H1 (cell line): ENCODE data around the gene CA9. TPM values are rescaled to one million over a fixed set of nuclear protein-coding genes. Genes with fewer than 3 reads are reported as not detected.

ENCODE experiments used
- CTCF ChIA-PET: fragments of 300-600 bp; sonication (Branson Sonifier 250); formaldehyde crosslinking; loops from one replicate; lab custom pipeline; 2021; ENCODE audit not compliant: partially characterized antibody; lab: Charles Lee
- POLR2A ChIA-PET: fragments of 300-600 bp; sonication (Branson Sonifier 250); formaldehyde crosslinking; loops from one replicate; lab custom pipeline; 2021; ENCODE audit warnings: inconsistent platforms; ENCODE audit not compliant: partially characterized antibody; lab: Charles Lee
- DNase-seq, 2 experiments: peaks; one replicate each; pipeline versions ENCODE4 v3.0.0 to v3.0.0-alpha.2; 2010 to 2022; ENCODE audit warnings: low spot score in 2 of 2, low read depth in 1 of 2, mixed read lengths in 1 of 2
- FAIRE-seq: peaks from 2 replicates; lab custom pipeline; 2011; peaks lifted over from hg19 to GRCh38; lab: Jason Lieb, UNC
- H2AFZ ChIP-seq: 2 replicates; pipeline ENCODE4 v1.8.1; 2012; ENCODE audit warnings: low read length, inconsistent platforms
- H2AK5ac ChIP-seq: 2 replicates; pipeline ENCODE4 v1.6.1; 2013; ENCODE audit warnings: low read depth, low read length
- H2BK120ac ChIP-seq: replicated peaks from 2 replicates; pipeline ENCODE3; 2013; ENCODE audit warnings: low read depth, low read length, inconsistent platforms
- H2BK12ac ChIP-seq: 2 replicates; pipeline ENCODE4 v1.6.1; 2013; ENCODE audit warnings: low read depth, low read length
- H2BK15ac ChIP-seq: 2 replicates; pipeline ENCODE4 v1.6.1; 2013; ENCODE audit warnings: low read length
- H2BK20ac ChIP-seq: 2 replicates; pipeline ENCODE4 v1.6.1; 2013; ENCODE audit warnings: low read length
- H2BK5ac ChIP-seq: 2 replicates; pipeline ENCODE4 v1.6.1; 2013; ENCODE audit warnings: low read depth, low read length
- H3K14ac ChIP-seq: 2 replicates; pipeline ENCODE4 v1.6.1; 2013; ENCODE audit warnings: inconsistent platforms; ENCODE audit not compliant: insufficient read length
- H3K18ac ChIP-seq: 2 replicates; pipeline ENCODE4 v1.6.1; 2013; ENCODE audit warnings: low read length; ENCODE audit errors: extremely low read depth
- H3K23ac ChIP-seq: 2 replicates; pipeline ENCODE4 v1.6.1; 2013; ENCODE audit warnings: inconsistent platforms; ENCODE audit not compliant: insufficient read length
- H3K23me2 ChIP-seq: 2 replicates; pipeline ENCODE4 v1.6.1; 2013; ENCODE audit warnings: low read depth, low read length
- H3K27ac ChIP-seq: 2 replicates; pipeline ENCODE4 v1.6.1; 2011; ENCODE audit warnings: low read depth, low read length, inconsistent platforms
- H3K27me3 ChIP-seq, 4 experiments: replicated peaks in 1 of 4; 1 replicate in 1 of 4; 2 replicates in 3 of 4; pipeline versions ENCODE4 v1.6.1 to v1.8.1; 2011 to 2013; ENCODE audit warnings: low read length in 3 of 4, mild to moderate bottlenecking in 3 of 4, inconsistent platforms in 2 of 4, mixed read lengths in 2 of 4, moderate library complexity in 1 of 4; ENCODE audit not compliant: control insufficient read depth in 3 of 4, insufficient read depth in 3 of 4; ENCODE audit errors: extremely low read depth in 1 of 4
- H3K36me3 ChIP-seq, 4 experiments: 2 replicates each; pipeline versions ENCODE4 v1.6.1 to v1.8.1; 2011 to 2013; ENCODE audit warnings: mild to moderate bottlenecking in 4 of 4, low read length in 3 of 4, moderate library complexity in 2 of 4, control low read depth in 1 of 4, inconsistent platforms in 1 of 4; ENCODE audit not compliant: insufficient read depth in 4 of 4, control insufficient read depth in 2 of 4
- H3K4ac ChIP-seq: replicated peaks from 2 replicates; pipeline ENCODE3; 2013; ENCODE audit warnings: low read length, low read depth, mixed read lengths, inconsistent platforms; ENCODE audit not compliant: insufficient read length
- H3K4me1 ChIP-seq, 4 experiments: replicated peaks in 1 of 4; 1 replicate in 1 of 4; 2 replicates in 3 of 4; pipeline versions ENCODE4 v1.6.1 to v1.8.1; 2011 to 2013; ENCODE audit warnings: low read length in 3 of 4, inconsistent platforms in 2 of 4, mixed read lengths in 1 of 4; ENCODE audit not compliant: insufficient read depth in 4 of 4, control insufficient read depth in 3 of 4
- H3K4me2 ChIP-seq, 2 experiments: 2 replicates each; pipeline versions ENCODE4 v1.6.1 to v1.8.1; 2011 to 2013; ENCODE audit warnings: low read depth in 2 of 2, low read length in 2 of 2, control low read depth in 1 of 2, inconsistent platforms in 1 of 2, mild to moderate bottlenecking in 1 of 2; ENCODE audit not compliant: insufficient read depth in 1 of 2
- H3K4me3 ChIP-seq, 4 experiments: fragments of 200-600, 300-600 bp in 1 of 4; sonication (generic), shearing (Covaris generic), sonication (Bioruptor Twin) in 1 of 4; 2 replicates each; pipeline versions ENCODE4 v1.5.1 to v1.8.1; 2011 to 2016; ENCODE audit warnings: low read length in 4 of 4, low read depth in 3 of 4, control low read depth in 2 of 4, inconsistent platforms in 2 of 4, mild to moderate bottlenecking in 2 of 4, mixed read lengths in 1 of 4, moderate library complexity in 1 of 4; ENCODE audit not compliant: insufficient read depth in 2 of 4; ENCODE audit errors: extremely low read depth in 1 of 4
- H3K56ac ChIP-seq: replicated peaks from 2 replicates; pipeline ENCODE3; 2013; ENCODE audit warnings: low read depth, mild to moderate bottlenecking, mixed read lengths, low read length, inconsistent platforms; ENCODE audit not compliant: insufficient read length
- H3K79me1 ChIP-seq: 2 replicates; pipeline ENCODE4 v1.6.1; 2013; ENCODE audit warnings: low read depth, low read length, control low read depth
- H3K79me2 ChIP-seq, 2 experiments: 2 replicates each; pipeline versions ENCODE4 v1.6.1 to v1.8.1; 2012 to 2013; ENCODE audit warnings: low read length in 2 of 2, mild to moderate bottlenecking in 2 of 2, inconsistent platforms in 1 of 2; ENCODE audit not compliant: insufficient read depth in 2 of 2, control insufficient read depth in 1 of 2
- H3K9ac ChIP-seq, 4 experiments: replicated peaks in 1 of 4; 1 replicate in 1 of 4; 2 replicates in 3 of 4; pipeline versions ENCODE4 v1.6.1 to v1.8.1; 2011 to 2013; ENCODE audit warnings: low read depth in 3 of 4, low read length in 3 of 4, control low read depth in 2 of 4, mild to moderate bottlenecking in 2 of 4, moderate library complexity in 2 of 4, inconsistent platforms in 1 of 4; ENCODE audit errors: extremely low read depth in 1 of 4
- H3K9me3 ChIP-seq, 2 experiments: 2 replicates each; pipeline versions ENCODE4 v1.6.1 to v1.8.1; 2012 to 2013; ENCODE audit warnings: mild to moderate bottlenecking in 2 of 2, moderate library complexity in 2 of 2, control low read depth in 1 of 2, inconsistent platforms in 1 of 2, low read depth in 1 of 2, low read length in 1 of 2, mixed read lengths in 1 of 2; ENCODE audit not compliant: insufficient read depth in 2 of 2
- H4K20me1 ChIP-seq, 2 experiments: replicated peaks in 1 of 2; 2 replicates each; pipeline versions ENCODE3 to v1.8.1; 2011 to 2013; ENCODE audit warnings: inconsistent platforms in 2 of 2, low read length in 2 of 2, mild to moderate bottlenecking in 1 of 2; ENCODE audit not compliant: insufficient read depth in 2 of 2, control insufficient read depth in 1 of 2
- H4K5ac ChIP-seq: 2 replicates; pipeline ENCODE4 v1.6.1; 2013; ENCODE audit warnings: low read length, low read depth, mixed read lengths, inconsistent platforms; ENCODE audit not compliant: insufficient read length
- H4K8ac ChIP-seq: 2 replicates; pipeline ENCODE4 v1.8.0; 2013; ENCODE audit warnings: mild to moderate bottlenecking, moderate library complexity, low read length, inconsistent platforms; ENCODE audit not compliant: insufficient read depth; ENCODE audit errors: extremely low read depth
- H4K91ac ChIP-seq: replicated peaks from 2 replicates; pipeline ENCODE3; 2013; ENCODE audit warnings: low read length, mixed read lengths, inconsistent platforms; ENCODE audit not compliant: insufficient read length
- CBX5 ChIP-seq: fragments of 300-800, 300-1000 bp; sonication (generic); IDR thresholded peaks from 2 replicates; pipeline ENCODE4 v1.7.1; 2016; ENCODE audit warnings: antibody characterized with exemption, low read length, low read depth
- POLR2AphosphoS5 ChIP-seq: IDR thresholded peaks from 2 replicates; pipeline ENCODE4 v1.6.1; 2011; ENCODE audit warnings: low read depth, low read length
- RFX5 ChIP-seq: IDR thresholded peaks from 2 replicates; pipeline ENCODE4 v1.6.1; 2011; ENCODE audit warnings: low read depth, low read length, improper control_type of control experiment, borderline replicate concordance
- polyA plus RNA-seq, 7 experiments: library from polyadenylated mRNA; depleted of rRNA in 3 of 7; stranded (reverse) in 5 of 7; unstranded in 2 of 7; fragments of >200 nt in 5 of 7; fragments of 200-250 nt in 2 of 7; gene quantifications; 1 replicate in 5 of 7; 2 replicates in 1 of 7; 4 replicates in 1 of 7; pipeline versions ENCODE4 v1.2.1 to v1.2.3, GENCODE V29; 2011 to 2013; ENCODE audit warnings: missing spikeins in 2 of 7, mixed read lengths in 2 of 7
- total RNA-seq: library from RNA; stranded (reverse); fragmentation: NEBNext Ultra II Directional; extraction: Animal tissue kit (Norgen Biotek cat#: 25700); gene quantifications from 2 replicates; pipeline ENCODE4 v1.2.1, GENCODE V29; 2021

CA9 gene
- total and polyA plus RNA-seq, 2 of the 8 experiments (the other 6 are each of a cell fraction or from before 2014, with no cell fraction given) = 1.3 to 1.8 TPM

DNA sequence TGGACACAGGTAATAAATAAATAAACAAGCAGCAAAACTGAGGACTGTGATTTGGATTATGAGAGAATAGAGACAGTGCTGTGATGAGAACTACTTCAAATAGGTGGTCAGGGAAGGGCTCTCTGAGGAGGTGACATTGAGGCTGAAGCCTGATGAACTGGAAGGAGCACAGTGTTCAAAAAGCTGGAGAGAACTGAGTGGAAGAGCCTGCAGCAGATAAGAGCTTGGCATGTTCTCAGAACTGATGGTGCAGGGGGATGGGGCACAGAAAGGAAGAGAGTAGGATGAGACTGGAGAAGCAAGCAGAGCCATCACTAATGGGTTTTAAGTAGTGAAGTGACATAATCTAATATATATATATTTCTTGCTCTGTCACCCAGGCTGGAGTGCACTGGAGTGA is 27.2 kb downstream of the CA9 start:
- Histone ChIP-seq H4K8ac (no peak overlapping the region), H3K56ac (no peak overlapping the region), H3K36me3 (peaks cover 46 to 76% (median 74%) of the 10 kb centered on the region in 4 experiments), H2BK5ac (no peak overlapping the region), H4K91ac (no peak overlapping the region), H3K4me1 (no peaks in the 10 kb centered on the region), H3K4me3 (no peak overlapping the region), H4K5ac (no peak overlapping the region), H3K9me3 (no peaks in the 10 kb centered on the region), H3K18ac (no peak overlapping the region), H3K9ac (no peak overlapping the region), H3K23me2 (no peaks in the 10 kb centered on the region), H3K4ac (no peak overlapping the region), H3K27me3 (no peaks in the 10 kb centered on the region), H3K4me2 (no peak overlapping the region), H3K23ac (no peak overlapping the region), H2AK5ac (no peak overlapping the region), H3K14ac (no peak overlapping the region), H3K79me2 (no peaks in the 10 kb centered on the region), H3K79me1 (no peaks in the 10 kb centered on the region), H2BK20ac (no peak overlapping the region), H4K20me1 (peaks cover 3 to 10% of the 10 kb centered on the region in 2 experiments), H2BK15ac (no peak overlapping the region), H2BK12ac (no peak overlapping the region), H2AFZ (no peak overlapping the region), H2BK120ac (no peak overlapping the region), H3K27ac (no peak overlapping the region)
- no peak for FAIRE-seq
- ChIA-PET CTCF (interaction anchor here (0.6 to 13.5 kb wide), 10 partner anchors 8 to 54 kb away, joined by 3 to 199 read pairs (median 3); no protein-coding TSS in a partner anchor), POLR2A (interaction anchor here (0.9 to 14.9 kb wide), 3 partner anchors 12 to 27 kb away, joined by 3 to 158 read pairs (median 4); partner anchors contain the start of genes CREB3 and TLN1)
- DNase-seq = no peak
- TF ChIP-seq RFX5 (no peak), POLR2AphosphoS5 (no peak), CBX5 (no peak)
